ENCODE measurements around the gene XRCC1. TPM values are rescaled to one million over a fixed set of nuclear protein-coding genes. Genes with fewer than 3 reads are reported as not detected.

Gene XRCC1
- total RNA-seq, 3 donors from 2014 or later (not counting 1 experiment from before 2014, with no cell fraction given) = 33.2 to 43.9 (median 40.7) TPM

- intact Hi-C loops (cut with micrococcal nuclease) = loop anchor here (1.0 kb wide), 3 partner anchors 24 to 40 kb away; partner anchors contain the start of gene ETHE1
- WGBS (ENCODE audit: insufficient coverage) = 2% methylated on average over 64 of the region's 64 CpGs
- no peak for TF ChIP-seq CTCF (IDR thresholded peaks at IDR 0.05)
Measured at GRCh38 chr19:43503501-43504425, 71.6 kb downstream of the XRCC1 start.

GRCh38 chr19:43502419-43502976, 72.8 kb downstream of the XRCC1 start:
- Histone ChIP-seq H3K36me3 (ENCODE audit: control insufficient read depth, insufficient read depth, low read length) (peaks cover 2% of the 10 kb centered on the region), H3K4me3 (ENCODE audit: low read length) (no peak overlapping the region), H3K9me3 (ENCODE audit: control insufficient read depth, insufficient read depth, low read length) (no peaks in the 10 kb centered on the region), H3K4me1 (ENCODE audit: control insufficient read depth, insufficient read depth, low read length) (peaks cover 21% of the 10 kb centered on the region), H3K27ac (ENCODE audit: low read length) (no peak overlapping the region), H3K27me3 (ENCODE audit: control insufficient read depth, insufficient read depth, low read length) (no peaks in the 10 kb centered on the region)
- peaks cover 21 to 31% of the 10 kb centered on the region in 2 donors for H3K4me1 Mint-ChIP-seq
- no peaks in the 10 kb centered on the region for H3K36me3 Mint-ChIP-seq
- ATAC-seq (no peak), DNase-seq (no peak)
- peak overlapping the region in 1 of 2 donors; percentile 93 for H3K27ac Mint-ChIP-seq
- no peaks in the 10 kb centered on the region for H3K27me3 Mint-ChIP-seq (ENCODE audit: low read depth in 2 of 2)
- no peaks in the 10 kb centered on the region for H3K9me3 Mint-ChIP-seq
- H3K4me3 Mint-ChIP-seq = no peak overlapping the region
- intact Hi-C loops (cut with micrococcal nuclease) = no loop called here
- TF ChIP-seq CTCF (IDR thresholded peaks at IDR 0.05) = no peak
- WGBS (ENCODE audit: insufficient coverage) = 98% methylated on average over 23 of the region's 23 CpGs

More at GRCh38 chr19:43503501-43504425, 71.6 kb downstream of the XRCC1 start:
- no peaks in the 10 kb centered on the region for H3K9me3 ChIP-seq (ENCODE audit: control insufficient read depth, insufficient read depth, low read length)
- H3K4me3 Mint-ChIP-seq = peak overlapping the region; percentile 77
- DNase-seq (peak; percentile 96 to 98), ATAC-seq (peak; percentile 96 to 100 (median 97))
- H3K4me1 Mint-ChIP-seq = peaks cover 21 to 30% of the 10 kb centered on the region in 2 donors
- no peaks in the 10 kb centered on the region for H3K36me3 Mint-ChIP-seq
- peak overlapping the region; percentile 72 for H3K27ac ChIP-seq (ENCODE audit: low read length)
- peaks cover 8% of the 10 kb centered on the region for H3K36me3 ChIP-seq (ENCODE audit: control insufficient read depth, insufficient read depth, low read length)
- no peaks in the 10 kb centered on the region for H3K27me3 Mint-ChIP-seq (ENCODE audit: low read depth in 2 of 2)
- H3K27ac Mint-ChIP-seq = peak overlapping the region; percentile 65 to 93
- H3K4me1 ChIP-seq (ENCODE audit: control insufficient read depth, insufficient read depth, low read length) = peaks cover 21% of the 10 kb centered on the region
- H3K9me3 Mint-ChIP-seq = no peaks in the 10 kb centered on the region
- H3K4me3 ChIP-seq (ENCODE audit: low read length) = peak overlapping the region; percentile 77
- no peaks in the 10 kb centered on the region for H3K27me3 ChIP-seq (ENCODE audit: control insufficient read depth, insufficient read depth, low read length)

- Histone ChIP-seq H3K27me3 (ENCODE audit: control insufficient read depth, insufficient read depth, low read length) (no peaks in the 10 kb centered on the region), H3K9me3 (ENCODE audit: control insufficient read depth, insufficient read depth, low read length) (no peaks in the 10 kb centered on the region), H3K36me3 (ENCODE audit: control insufficient read depth, insufficient read depth, low read length) (peaks cover 2% of the 10 kb centered on the region), H3K4me3 (ENCODE audit: low read length) (no peak overlapping the region), H3K4me1 (ENCODE audit: control insufficient read depth, insufficient read depth, low read length) (peaks cover 21% of the 10 kb centered on the region), H3K27ac (ENCODE audit: low read length) (no peak overlapping the region)
- 98% methylated on average over 43 of the region's 43 CpGs for WGBS (ENCODE audit: insufficient coverage)
- TF ChIP-seq CTCF (IDR thresholded peaks at IDR 0.05) = no peak
- Mint-ChIP-seq H3K4me3 (no peak overlapping the region), H3K9me3 (no peaks in the 10 kb centered on the region), H3K27me3 (ENCODE audit: low read depth in 2 of 2) (no peaks in the 10 kb centered on the region), H3K36me3 (no peaks in the 10 kb centered on the region), H3K27ac (no peak overlapping the region), H3K4me1 (peaks cover 21 to 31% of the 10 kb centered on the region in 2 donors)
- ATAC-seq = no peak
- no peak for DNase-seq
- intact Hi-C loops (cut with micrococcal nuclease) = no loop called here
Measured at GRCh38 chr19:43501661-43502418, 73.5 kb downstream of the XRCC1 start.
